ENCODE measurements around the gene GGT7.
"Not testable (repeated sequence)": the region's sequence is repeated elsewhere in the genome, so short reads cannot be mapped to it uniquely, and the experiment has no call there.

DNA sequence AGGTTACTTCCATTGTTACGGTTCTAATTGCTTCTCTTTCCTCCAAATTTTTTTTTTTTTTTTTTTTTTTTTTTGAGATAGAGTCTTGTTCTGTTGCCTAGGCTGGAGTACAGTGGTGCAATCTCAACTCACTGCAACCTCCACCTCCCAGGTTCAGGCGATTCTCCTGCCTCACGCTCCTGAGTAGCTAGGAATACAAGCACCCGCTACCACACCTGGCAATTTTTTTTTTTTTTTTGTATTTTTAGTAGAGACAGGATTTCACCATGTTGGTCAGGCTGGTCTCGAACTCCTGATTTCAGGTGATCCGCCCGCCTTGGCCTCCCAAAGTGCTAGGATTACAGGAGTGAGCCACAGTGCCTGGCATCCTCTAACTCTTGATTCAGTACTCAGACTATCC is 8.3 kb upstream of the GGT7 start:
- TF ChIP-seq, protein P1, sequence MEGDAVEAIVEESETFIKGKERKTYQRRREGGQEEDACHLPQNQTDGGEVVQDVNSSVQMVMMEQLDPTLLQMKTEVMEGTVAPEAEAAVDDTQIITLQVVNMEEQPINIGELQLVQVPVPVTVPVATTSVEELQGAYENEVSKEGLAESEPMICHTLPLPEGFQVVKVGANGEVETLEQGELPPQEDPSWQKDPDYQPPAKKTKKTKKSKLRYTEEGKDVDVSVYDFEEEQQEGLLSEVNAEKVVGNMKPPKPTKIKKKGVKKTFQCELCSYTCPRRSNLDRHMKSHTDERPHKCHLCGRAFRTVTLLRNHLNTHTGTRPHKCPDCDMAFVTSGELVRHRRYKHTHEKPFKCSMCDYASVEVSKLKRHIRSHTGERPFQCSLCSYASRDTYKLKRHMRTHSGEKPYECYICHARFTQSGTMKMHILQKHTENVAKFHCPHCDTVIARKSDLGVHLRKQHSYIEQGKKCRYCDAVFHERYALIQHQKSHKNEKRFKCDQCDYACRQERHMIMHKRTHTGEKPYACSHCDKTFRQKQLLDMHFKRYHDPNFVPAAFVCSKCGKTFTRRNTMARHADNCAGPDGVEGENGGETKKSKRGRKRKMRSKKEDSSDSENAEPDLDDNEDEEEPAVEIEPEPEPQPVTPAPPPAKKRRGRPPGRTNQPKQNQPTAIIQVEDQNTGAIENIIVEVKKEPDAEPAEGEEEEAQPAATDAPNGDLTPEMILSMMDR (conservative IDR thresholded peaks at IDR 0.05) = not testable (repeated sequence)
- TF ChIP-seq EZH2 (IDR thresholded peaks at IDR 0.05; ENCODE audit: low read depth) = not testable (repeated sequence)
